HG02642 (cell line): Measurements from ENCODE around the gene ZNF248.

Experiments
- ATAC-seq: cut with Tn5 transposase; IDR thresholded peaks from one replicate; pipeline ENCODE4 v1.9.1; 2021; ENCODE audit warnings: mild to moderate bottlenecking; ENCODE audit not compliant: unreplicated experiment, poor library complexity

ZNF248 gene

DNA sequence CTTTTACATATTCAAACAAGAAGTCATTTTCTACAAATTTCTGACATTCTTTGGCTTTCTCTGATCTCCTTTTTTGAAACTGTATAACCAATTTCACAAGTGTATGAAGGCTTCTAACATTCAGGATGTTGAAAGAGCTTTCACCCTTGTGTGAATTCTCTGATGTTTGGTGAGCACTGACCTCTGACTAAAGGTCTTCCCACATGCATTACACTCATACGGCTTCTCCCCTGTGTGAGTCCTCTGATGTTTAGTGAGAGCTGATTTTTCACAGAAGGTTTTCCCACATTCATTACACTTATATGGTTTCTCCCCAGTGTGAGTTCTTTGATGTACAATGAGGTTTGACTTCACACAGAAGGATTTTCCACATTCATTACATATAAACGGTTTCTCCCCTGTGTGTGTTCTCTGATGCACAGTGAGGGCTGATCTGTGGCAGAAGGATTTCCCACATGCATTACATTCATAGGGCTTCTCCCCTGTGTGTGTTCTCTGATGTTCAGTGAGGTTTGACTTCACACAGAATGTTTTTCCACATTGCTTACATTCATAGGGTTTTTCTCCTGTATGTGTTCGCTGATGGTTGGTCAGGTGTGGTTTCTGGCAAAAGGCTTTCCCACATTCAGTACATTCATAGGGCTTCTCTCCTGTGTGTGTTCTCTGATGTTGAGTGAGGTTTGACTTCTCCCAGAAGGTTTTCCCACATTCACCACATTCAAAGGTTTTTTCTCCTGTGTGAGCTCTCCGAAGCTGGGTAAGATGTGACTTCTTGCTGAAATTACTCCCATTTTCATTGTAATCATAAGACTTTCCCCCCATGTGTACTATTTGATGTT lies 25.7 kb downstream of the ZNF248 start:
- no peak for ATAC-seq

- no peak for ATAC-seq
Observed at GRCh38 chr10:37826806-37827205, 30.6 kb downstream of the ZNF248 start.

DNA sequence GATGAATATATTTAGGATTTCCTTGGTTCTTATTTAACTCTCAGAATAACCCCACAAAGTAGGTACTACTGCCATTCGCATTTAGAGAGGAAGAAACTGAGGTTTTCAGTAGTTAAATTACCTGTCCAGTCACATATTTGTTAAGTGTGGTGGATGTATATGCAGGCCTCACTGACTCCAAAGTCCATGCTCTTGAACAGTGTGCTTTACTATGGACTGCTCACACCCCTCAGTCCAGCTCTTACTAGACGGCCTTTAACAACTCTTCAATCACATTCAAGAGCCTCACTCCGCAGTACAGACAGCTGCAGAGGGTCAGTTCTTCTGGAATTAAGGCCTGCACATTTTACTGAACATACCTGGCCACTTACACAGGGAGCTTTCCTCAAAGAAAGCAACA lies 36.2 kb downstream of the ZNF248 start:
- no peak for ATAC-seq

DNA sequence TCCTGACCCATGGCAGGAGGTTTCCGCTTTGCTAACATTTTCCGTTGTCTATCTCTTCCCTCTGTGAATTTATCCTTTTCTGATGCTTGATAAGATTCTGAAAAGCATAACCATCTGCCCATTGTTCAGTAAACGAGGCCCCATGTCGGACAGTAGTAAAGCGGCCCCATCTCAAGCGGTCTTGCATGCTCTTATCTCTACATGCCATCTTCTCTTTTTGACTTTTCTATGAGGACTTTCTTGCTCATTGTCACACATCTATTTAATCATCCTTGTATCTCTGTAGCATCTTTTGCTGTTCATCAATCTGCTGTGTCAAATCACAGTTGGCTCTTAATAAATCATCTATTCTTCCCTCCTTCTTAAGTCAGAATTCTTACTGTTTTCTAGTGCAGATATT lies 37.6 kb downstream of the ZNF248 start:
- ATAC-seq, result no peak

- ATAC-seq, result no peak
Observed at GRCh38 chr10:37816290-37816689, 41.1 kb downstream of the ZNF248 start.

DNA sequence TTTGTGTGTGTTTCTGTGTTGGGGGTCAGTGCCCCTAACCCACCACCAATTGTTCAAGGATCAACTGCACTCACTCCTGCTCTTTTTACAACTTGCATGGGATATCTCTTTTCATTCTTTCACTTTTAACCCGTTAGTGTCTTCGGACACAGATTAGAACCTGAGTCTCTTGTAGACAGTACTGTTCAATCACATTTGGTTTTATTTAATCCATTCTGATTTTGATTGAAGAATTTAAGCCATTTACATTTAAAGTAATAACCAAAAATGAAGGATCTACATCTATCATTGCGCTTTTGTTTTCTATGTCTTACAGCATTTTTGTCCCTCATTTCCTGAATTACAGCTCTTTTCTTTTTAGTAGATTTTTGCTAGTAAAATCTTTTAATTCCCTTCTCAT lies 43.6 kb downstream of the ZNF248 start:
- no peak for ATAC-seq

- no peak for ATAC-seq
Observed at GRCh38 chr10:37812290-37812689, 45.1 kb downstream of the ZNF248 start.

DNA sequence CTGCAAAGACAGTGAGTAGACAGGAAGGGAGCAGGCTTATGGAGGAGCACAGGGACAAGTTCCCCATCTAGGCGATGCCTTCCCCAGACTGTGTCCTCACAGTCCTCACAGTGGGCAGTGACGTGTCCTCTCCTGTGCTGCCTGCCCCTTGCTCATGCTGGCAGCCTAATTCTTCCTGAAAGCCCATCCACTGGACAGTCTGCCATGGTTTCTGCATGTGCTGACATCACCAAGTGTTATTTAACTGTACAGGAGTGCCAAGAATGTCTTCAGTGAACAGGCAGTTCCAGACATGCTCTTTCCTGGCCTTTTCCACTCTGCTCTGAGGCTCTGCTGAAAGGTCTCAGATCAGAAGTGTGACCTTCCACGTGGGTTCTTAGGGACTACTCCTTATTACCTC lies 54.1 kb downstream of the ZNF248 start:
- ATAC-seq, result no peak

DNA sequence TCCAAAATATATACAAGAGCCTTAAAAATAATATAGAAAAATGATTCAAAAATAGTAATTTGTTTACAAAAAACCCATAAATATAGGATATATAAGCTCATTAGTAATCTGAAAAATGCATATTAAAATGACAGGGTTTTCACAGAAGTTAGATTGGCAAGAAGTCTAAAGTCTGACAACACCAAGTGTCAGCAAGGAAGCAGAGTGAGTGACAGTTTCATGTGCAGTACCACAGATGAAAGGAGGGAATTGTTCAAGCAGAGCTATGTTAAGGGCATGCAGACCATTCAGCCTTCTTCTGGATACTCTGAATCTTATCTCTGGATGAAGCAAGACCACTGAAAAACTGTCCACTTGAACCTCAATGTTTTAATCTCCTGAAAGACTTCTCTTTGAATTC lies 55.9 kb downstream of the ZNF248 start:
- no peak for ATAC-seq

- ATAC-seq, result no peak
Observed at GRCh38 chr10:37794305-37794976, 63.0 kb downstream of the ZNF248 start.

GRCh38 chr10:37789590-37789989 lies 67.8 kb downstream of the ZNF248 start:
- no peak for ATAC-seq

- ATAC-seq, result no peak
Observed at GRCh38 chr10:37784678-37785077, 72.7 kb downstream of the ZNF248 start.

GRCh38 chr10:37780536-37780935 lies 76.9 kb downstream of the ZNF248 start:
- no peak for ATAC-seq

GRCh38 chr10:37777056-37777455 lies 80.4 kb downstream of the ZNF248 start:
- ATAC-seq, result no peak

GRCh38 chr10:37775612-37776011 lies 81.8 kb downstream of the ZNF248 start:
- no peak for ATAC-seq

- ATAC-seq, result no peak
Observed at GRCh38 chr10:37774351-37774750, 83.1 kb downstream of the ZNF248 start.

- no peak for ATAC-seq
Observed at GRCh38 chr10:37765216-37765615, 92.2 kb downstream of the ZNF248 start.

DNA sequence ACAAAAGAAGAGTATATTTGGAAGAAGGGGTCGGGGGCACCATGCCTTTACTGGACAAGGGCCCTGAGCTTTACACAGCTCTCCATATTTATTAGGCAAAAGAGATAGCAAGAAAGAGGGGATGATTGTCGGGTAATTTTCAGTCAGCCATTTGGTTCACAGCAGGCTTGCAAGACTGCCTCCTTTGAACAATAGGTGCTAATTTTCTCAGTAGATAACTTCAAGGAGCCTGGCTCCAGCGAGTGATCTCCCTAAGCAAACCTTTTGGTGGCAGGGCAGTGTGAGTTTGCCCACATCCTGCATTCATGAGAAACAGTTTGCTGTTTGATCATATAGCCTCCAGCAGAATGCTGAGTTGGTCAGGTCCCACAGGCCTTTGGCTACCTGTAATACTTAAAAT lies 94.3 kb downstream of the ZNF248 start:
- no peak for ATAC-seq

- ATAC-seq, result no peak
Observed at GRCh38 chr10:37762287-37762686, 95.1 kb downstream of the ZNF248 start.

GRCh38 chr10:37760817-37761216 lies 96.6 kb downstream of the ZNF248 start:
- no peak for ATAC-seq

DNA sequence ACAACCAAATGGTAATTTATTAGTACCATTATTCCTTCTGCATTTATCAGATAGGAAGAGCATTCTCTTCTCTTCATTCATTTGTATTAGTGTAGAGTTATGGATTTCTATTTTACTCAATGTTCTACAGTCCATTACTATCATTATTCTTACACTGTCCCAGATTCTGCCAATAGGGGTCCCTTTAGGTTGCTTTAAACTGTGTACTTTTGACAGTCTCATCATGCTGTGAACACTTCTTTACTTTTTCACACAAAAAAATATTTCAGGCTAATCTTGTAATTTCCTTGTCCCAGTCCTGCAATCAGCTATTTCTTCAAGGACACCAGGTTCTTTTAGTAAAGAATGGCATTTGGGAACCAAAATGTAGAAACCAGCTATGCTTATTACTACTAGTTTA lies 99.3 kb downstream of the ZNF248 start:
- no peak for ATAC-seq
